IMR-90 (cell line): ENCODE results near the gene RNF133. TPM values are rescaled to one million over a fixed set of nuclear protein-coding genes. Genes with fewer than 3 reads are reported as not detected.

Experiments
- ATAC-seq: fragments of 200-7000 bp; cut with Tn5 transposase; 2 replicates; pipeline ENCODE4 v1.9.1; 2020; ENCODE audit warnings: low read depth, mild to moderate bottlenecking, moderate library complexity
- BruUV-seq: library from RNA; stranded (reverse); fragments of 400-500 nt; replicated peaks from 2 replicates; lab custom pipeline; 2021; lab: Mats Ljungman, UMichigan
- CTCF ChIA-PET: fragments of 300-600 bp; formaldehyde crosslinking; extraction: SDS; loops from one replicate; lab custom pipeline; 2021; ENCODE audit warnings: antibody characterized with exemption; lab: Yijun Ruan, JAX
- POLR2A ChIA-PET: fragments of 300-600 bp; sonication (Branson Sonifier 250); formaldehyde crosslinking; loops from one replicate; lab custom pipeline; 2022; ENCODE audit warnings: antibody characterized with exemption; ENCODE audit not compliant: unreplicated experiment; lab: Charles Lee
- DNase-seq: peaks from one replicate; pipeline ENCODE4 v3.0.0; 2013
- H2AFZ ChIP-seq: replicated peaks from 2 replicates; pipeline ENCODE3; 2013; ENCODE audit warnings: low read length, mild to moderate bottlenecking; ENCODE audit not compliant: poor library complexity
- H2AK5ac ChIP-seq: 2 replicates; pipeline ENCODE4 v1.6.1; 2013; ENCODE audit warnings: low read depth, low read length, inconsistent platforms
- H2AK9ac ChIP-seq: replicated peaks from 2 replicates; pipeline ENCODE3; 2013; ENCODE audit warnings: mild to moderate bottlenecking, low read depth, low read length, moderate library complexity; ENCODE audit not compliant: poor library complexity
- H2BK120ac ChIP-seq: 2 replicates; pipeline ENCODE4 v1.6.1; 2013; ENCODE audit warnings: low read depth, low read length, inconsistent platforms
- H2BK15ac ChIP-seq: 3 replicates; pipeline ENCODE4 v1.6.1; 2013; ENCODE audit warnings: low read depth, low read length, inconsistent platforms
- H2BK20ac ChIP-seq: 2 replicates; pipeline ENCODE4 v1.6.1; 2013; ENCODE audit warnings: low read depth, mild to moderate bottlenecking, inconsistent platforms, low read length, moderate library complexity
- H2BK5ac ChIP-seq: 2 replicates; pipeline ENCODE4 v1.6.1; 2013; ENCODE audit warnings: mild to moderate bottlenecking, low read depth, low read length, inconsistent platforms; ENCODE audit not compliant: poor library complexity, severe bottlenecking
- H3K14ac ChIP-seq: replicated peaks from 2 replicates; pipeline ENCODE4 v1.6.1; 2013; ENCODE audit warnings: low read depth, low read length, inconsistent platforms
- H3K18ac ChIP-seq: 2 replicates; pipeline ENCODE4 v1.6.1; 2013; ENCODE audit warnings: low read depth, low read length, control low read depth
- H3K23ac ChIP-seq: 2 replicates; pipeline ENCODE4 v1.6.1; 2013; ENCODE audit warnings: low read depth, low read length, inconsistent platforms
- H3K27ac ChIP-seq: 2 replicates; pipeline ENCODE4 v1.5.1; 2013; ENCODE audit warnings: mild to moderate bottlenecking, control low read depth, low read length; ENCODE audit not compliant: insufficient read depth
- H3K27me3 ChIP-seq: 2 replicates; pipeline ENCODE4 v1.6.1; 2013; ENCODE audit warnings: low read length; ENCODE audit not compliant: control insufficient read depth, insufficient read depth
- H3K36me3 ChIP-seq: 2 replicates; pipeline ENCODE4 v1.6.1; 2013; ENCODE audit warnings: low read length, mixed read lengths; ENCODE audit not compliant: control insufficient read depth, insufficient read depth
- H3K4ac ChIP-seq: 2 replicates; pipeline ENCODE4 v1.6.1; 2013; ENCODE audit warnings: low read depth, low read length, inconsistent platforms
- H3K4me1 ChIP-seq: 2 replicates; pipeline ENCODE4 v1.6.1; 2013; ENCODE audit warnings: low read length, mixed read lengths; ENCODE audit not compliant: control insufficient read depth, insufficient read depth
- H3K4me2 ChIP-seq: 2 replicates; pipeline ENCODE4 v1.6.1; 2013; ENCODE audit warnings: low read depth, mild to moderate bottlenecking, control low read depth, low read length, moderate library complexity
- H3K4me3 ChIP-seq: 2 replicates; pipeline ENCODE4 v1.5.1; 2013; ENCODE audit warnings: low read depth, mild to moderate bottlenecking, control low read depth, low read length, moderate library complexity; ENCODE audit not compliant: insufficient read depth
- H3K56ac ChIP-seq: 2 replicates; pipeline ENCODE4 v1.6.1; 2013; ENCODE audit warnings: low read length, inconsistent platforms; ENCODE audit not compliant: insufficient read depth; ENCODE audit errors: extremely low read depth
- H3K79me1 ChIP-seq, 2 experiments: 2 replicates each; pipeline ENCODE4 v1.6.1; 2013; ENCODE audit warnings: low read length in 2 of 2, inconsistent platforms in 1 of 2, low read depth in 1 of 2
- H3K9ac ChIP-seq: 2 replicates; pipeline ENCODE4 v1.6.1; 2013; ENCODE audit warnings: low read depth, low read length, control low read depth
- H3K9me1 ChIP-seq: 2 replicates; pipeline ENCODE4 v1.6.1; 2013; ENCODE audit warnings: low read length, inconsistent platforms; ENCODE audit not compliant: insufficient read depth
- H3K9me3 ChIP-seq: 2 replicates; pipeline ENCODE4 v1.6.1; 2013; ENCODE audit warnings: low read length; ENCODE audit not compliant: control insufficient read depth, insufficient read depth
- H4K20me1 ChIP-seq: 2 replicates; pipeline ENCODE4 v1.6.1; 2013; ENCODE audit warnings: low read length, inconsistent platforms; ENCODE audit not compliant: insufficient read depth
- H4K5ac ChIP-seq: 2 replicates; pipeline ENCODE4 v1.6.1; 2013; ENCODE audit warnings: mild to moderate bottlenecking, low read depth, low read length, control low read depth
- H4K8ac ChIP-seq, 2 experiments: 2 replicates each; pipeline ENCODE4 v1.6.1; 2013; ENCODE audit warnings: low read depth in 2 of 2, low read length in 2 of 2, control low read depth in 1 of 2, inconsistent platforms in 1 of 2
- H4K91ac ChIP-seq: 2 replicates; pipeline ENCODE4 v1.6.1; 2013; ENCODE audit warnings: low read depth, low read length, inconsistent platforms; ENCODE audit not compliant: insufficient read depth
- CHD1 ChIP-seq: IDR thresholded peaks from 2 replicates; pipeline ENCODE4 v1.6.1; 2012; ENCODE audit warnings: low read depth, low read length, improper control_type of control experiment
- FOS ChIP-seq: fragments of 150-350 bp; IDR thresholded peaks from 2 replicates; pipeline ENCODE4 v1.6.1; 2016; ENCODE audit warnings: low read depth, low read length
- MAFK ChIP-seq: IDR thresholded peaks from 2 replicates; pipeline ENCODE4 v1.6.1; 2012; ENCODE audit warnings: low read depth, low read length, improper control_type of control experiment
- POLR2A ChIP-seq: IDR thresholded peaks from 2 replicates; pipeline ENCODE4 v1.6.1; 2012; ENCODE audit warnings: mild to moderate bottlenecking, low read depth, low read length
- RAD21 ChIP-seq: IDR thresholded peaks from 2 replicates; pipeline ENCODE4 v1.6.1; 2012; ENCODE audit warnings: low read length, improper control_type of control experiment
- RCOR1 ChIP-seq: IDR thresholded peaks from 2 replicates; pipeline ENCODE4 v1.6.1; 2012; ENCODE audit warnings: mild to moderate bottlenecking, low read length, improper control_type of control experiment; ENCODE audit not compliant: insufficient replicate concordance
- SMC3 ChIP-seq: fragments of 150-350 bp; IDR thresholded peaks from 2 replicates; pipeline ENCODE4 v1.6.1; 2016; ENCODE audit warnings: low read depth, mild to moderate bottlenecking, antibody characterized with exemption, low read length, moderate library complexity
- WGBS, 2 experiments: methylation state at CpG; one replicate each; pipeline versions ENCODE4 v1.1.5 to v1.1.7; 2013; ENCODE audit warnings: missing lambda C conversion rate in 2 of 2; ENCODE audit not compliant: insufficient read length in 1 of 2; ENCODE audit errors: extremely low coverage in 2 of 2; 5-methylcytosine and 5-hydroxymethylcytosine counted together
- dilution Hi-C: fragments of 300-500 bp; cut with HindIII; formaldehyde crosslinking; loops from one replicate; pipeline ENCODE4 v1.14.3; 2018; ENCODE audit warnings: low sequenced_read_pairs; ENCODE audit not compliant: unreplicated experiment
- in situ Hi-C: fragments of 300-500 bp; cut with MboI; formaldehyde crosslinking; loops from 3 replicates; pipeline ENCODE4 v1.14.3; 2019; ENCODE audit warnings: low sequenced_read_pairs, inconsistent platforms, mixed read lengths
- intact Hi-C: fragments of 100-400 bp; cut with micrococcal nuclease; formaldehyde crosslinking; loops from 2 replicates; pipeline ENCODE4 v1.10.0; 2022
- polyA plus RNA-seq, 3 experiments: library from polyadenylated mRNA; depleted of rRNA; stranded (reverse); fragments of >200 nt; gene quantifications; 2 replicates each; pipeline ENCODE4 v1.2.3, GENCODE V29; 2012; ENCODE audit warnings: low replicate concordance in 1 of 3
- total RNA-seq: library from RNA; depleted of rRNA; stranded (reverse); fragments of >200 nt; gene quantifications from 2 replicates; pipeline ENCODE4 v1.2.3, GENCODE V29; 2012
- TF ChIP-seq, protein P1 (sequence below): fragments of 150-350 bp; IDR thresholded peaks from 2 replicates; pipeline ENCODE4 v1.6.1; 2016; ENCODE audit warnings: low read depth, mild to moderate bottlenecking, low read length, moderate library complexity, borderline replicate concordance

RNF133 gene
- total and polyA plus RNA-seq, 2 of the 4 experiments (the other 2 are of a cell fraction): not detected

DNA sequence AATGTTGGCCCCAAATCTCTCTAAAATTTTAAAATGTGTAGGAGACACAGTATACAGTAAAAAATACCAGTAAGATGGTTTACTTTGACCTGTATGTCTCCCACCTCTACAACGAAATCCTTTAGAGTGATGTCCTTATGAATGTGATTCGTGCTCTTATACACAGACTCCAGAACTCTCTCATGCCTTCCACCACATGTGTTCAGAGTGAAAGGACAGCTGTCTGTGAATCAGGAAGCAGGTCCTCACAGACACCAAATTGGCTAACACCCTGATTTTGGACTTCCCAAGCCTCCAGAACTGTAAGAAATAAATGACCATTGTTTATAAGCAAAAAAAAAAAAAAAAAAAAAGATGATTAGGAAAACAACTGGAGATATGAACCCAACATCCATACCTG is 35.2 kb downstream of the RNF133 start:
- no CpG with 5 or more reads among the region's 2 CpGs for WGBS, 2 experiments
- H4K20me1 ChIP-seq: no peaks in the 10 kb centered on the region

More for the DNA sequence above, 35.2 kb downstream of the RNF133 start:
- in situ Hi-C loops: no loop called here
- no peak overlapping the region for H3K18ac ChIP-seq
- no TSS peak for BruUV-seq
- no peak overlapping the region for H3K23ac ChIP-seq
- no peak overlapping the region for H2AFZ ChIP-seq
- no peaks in the 10 kb centered on the region for H3K36me3 ChIP-seq
- H3K9me1 ChIP-seq: no peaks in the 10 kb centered on the region
- H3K4ac ChIP-seq: no peak overlapping the region
- no peak for TF ChIP-seq RCOR1
- TF ChIP-seq CHD1: no peak
- no peak for TF ChIP-seq RAD21
- TF ChIP-seq MAFK: no peak
- TF ChIP-seq, protein P1, sequence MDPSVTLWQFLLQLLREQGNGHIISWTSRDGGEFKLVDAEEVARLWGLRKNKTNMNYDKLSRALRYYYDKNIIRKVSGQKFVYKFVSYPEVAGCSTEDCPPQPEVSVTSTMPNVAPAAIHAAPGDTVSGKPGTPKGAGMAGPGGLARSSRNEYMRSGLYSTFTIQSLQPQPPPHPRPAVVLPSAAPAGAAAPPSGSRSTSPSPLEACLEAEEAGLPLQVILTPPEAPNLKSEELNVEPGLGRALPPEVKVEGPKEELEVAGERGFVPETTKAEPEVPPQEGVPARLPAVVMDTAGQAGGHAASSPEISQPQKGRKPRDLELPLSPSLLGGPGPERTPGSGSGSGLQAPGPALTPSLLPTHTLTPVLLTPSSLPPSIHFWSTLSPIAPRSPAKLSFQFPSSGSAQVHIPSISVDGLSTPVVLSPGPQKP: no peak
- TF ChIP-seq SMC3: no peak
- no peak for TF ChIP-seq FOS
- no peak for TF ChIP-seq POLR2A
- DNase-seq (no peak), ATAC-seq (no peak)
- no peak overlapping the region for H2AK5ac ChIP-seq
- H4K8ac ChIP-seq: no peak overlapping the region
- H2BK120ac ChIP-seq: no peak overlapping the region
- no peaks in the 10 kb centered on the region for H3K79me1 ChIP-seq
- no peak overlapping the region for H3K14ac ChIP-seq
- ChIA-PET POLR2A (no interaction called here), CTCF (interaction anchor here (0.5 kb wide), 1 partner anchor 411 kb away, joined by 5 read pairs; no protein-coding TSS in a partner anchor)
- H2BK15ac ChIP-seq: no peak overlapping the region
- no peak overlapping the region for H3K4me2 ChIP-seq
- no peak overlapping the region for H3K9ac ChIP-seq
- dilution Hi-C loops: no loop called here
- H2BK20ac ChIP-seq: no peak overlapping the region
- H3K9me3 ChIP-seq: peaks cover 6% of the 10 kb centered on the region
- no peak overlapping the region for H3K56ac ChIP-seq
- no peak overlapping the region for H2BK5ac ChIP-seq
- H2AK9ac ChIP-seq: no peak overlapping the region
- H3K4me3 ChIP-seq: no peak overlapping the region
- intact Hi-C loops: no loop called here
- no peaks in the 10 kb centered on the region for H3K4me1 ChIP-seq
- no peak overlapping the region for H4K91ac ChIP-seq
- H3K27me3 ChIP-seq: no peaks in the 10 kb centered on the region
- no peak overlapping the region for H4K5ac ChIP-seq
- no peak overlapping the region for H3K27ac ChIP-seq
